ENCODE measurements around the gene CAMTA1.

- TF ChIP-seq, protein P1, sequence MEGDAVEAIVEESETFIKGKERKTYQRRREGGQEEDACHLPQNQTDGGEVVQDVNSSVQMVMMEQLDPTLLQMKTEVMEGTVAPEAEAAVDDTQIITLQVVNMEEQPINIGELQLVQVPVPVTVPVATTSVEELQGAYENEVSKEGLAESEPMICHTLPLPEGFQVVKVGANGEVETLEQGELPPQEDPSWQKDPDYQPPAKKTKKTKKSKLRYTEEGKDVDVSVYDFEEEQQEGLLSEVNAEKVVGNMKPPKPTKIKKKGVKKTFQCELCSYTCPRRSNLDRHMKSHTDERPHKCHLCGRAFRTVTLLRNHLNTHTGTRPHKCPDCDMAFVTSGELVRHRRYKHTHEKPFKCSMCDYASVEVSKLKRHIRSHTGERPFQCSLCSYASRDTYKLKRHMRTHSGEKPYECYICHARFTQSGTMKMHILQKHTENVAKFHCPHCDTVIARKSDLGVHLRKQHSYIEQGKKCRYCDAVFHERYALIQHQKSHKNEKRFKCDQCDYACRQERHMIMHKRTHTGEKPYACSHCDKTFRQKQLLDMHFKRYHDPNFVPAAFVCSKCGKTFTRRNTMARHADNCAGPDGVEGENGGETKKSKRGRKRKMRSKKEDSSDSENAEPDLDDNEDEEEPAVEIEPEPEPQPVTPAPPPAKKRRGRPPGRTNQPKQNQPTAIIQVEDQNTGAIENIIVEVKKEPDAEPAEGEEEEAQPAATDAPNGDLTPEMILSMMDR (IDR thresholded peaks at IDR 0.05) = no peak
- TF ChIP-seq EZH2 (IDR thresholded peaks at IDR 0.05) = no peak
- no peak for TF ChIP-seq EZH2phosphoT487 (IDR thresholded peaks at IDR 0.05)
Observed at GRCh38 chr1:7642418-7642704, 857.1 kb downstream of the CAMTA1 start.

Measured in neural progenitor cell (in vitro differentiated cells).